Fibroblast of the conjunctiva (primary cell): ENCODE measurements around the gene TMEM178A.

Experiments
- DNase-seq: peaks from one replicate; pipeline ENCODE4 v3.0.0-alpha.2; 2010; ENCODE audit warnings: low read depth

The TMEM178A gene

GRCh38 chr2:39743269-39743776, 77.6 kb downstream of the TMEM178A start:
- DNase-seq: no peak

GRCh38 chr2:39755466-39755865, 89.7 kb downstream of the TMEM178A start:
- DNase-seq: no peak

GRCh38 chr2:39757156-39757555, 91.4 kb downstream of the TMEM178A start:
- no peak for DNase-seq

GRCh38 chr2:39762448-39762847, 96.7 kb downstream of the TMEM178A start:
- no peak for DNase-seq
